VCaP (cell line): ENCODE data around the gene CWF19L1.
"Not testable (repeated sequence)": the region's sequence is repeated elsewhere in the genome, so short reads cannot be mapped to it uniquely, and the experiment has no call there.

ENCODE experiments used
- H3K27ac ChIP-seq: fragments of 450-650 bp; 2 replicates; pipeline ENCODE4 v1.5.1; 2017
- TF ChIP-seq, protein P1 (sequence below): fragments of 450-650 bp; conservative IDR thresholded peaks from 2 replicates; pipeline ENCODE4 v1.5.1; 2017; ENCODE audit warnings: mild to moderate bottlenecking, moderate library complexity

The CWF19L1 gene

DNA sequence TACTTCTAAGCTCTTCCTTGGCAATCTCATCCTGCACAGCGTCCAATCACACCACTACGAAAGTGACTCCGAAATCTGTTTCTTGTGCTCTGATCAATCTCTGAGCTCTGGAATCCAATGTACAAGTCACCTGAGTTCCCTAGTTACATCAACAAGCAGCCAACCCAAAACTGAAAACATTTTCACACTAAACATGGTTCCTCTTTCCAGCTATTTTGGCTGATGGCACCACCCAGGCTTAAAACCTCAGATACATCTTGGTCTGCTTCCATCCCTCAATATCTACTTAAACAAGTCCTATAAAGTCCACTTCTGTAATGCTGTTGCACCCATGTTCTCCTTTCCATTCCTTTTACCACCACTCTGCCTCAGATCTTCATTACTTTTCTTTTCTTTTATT is 15.5 kb upstream of the CWF19L1 start:
- TF ChIP-seq, protein P1, sequence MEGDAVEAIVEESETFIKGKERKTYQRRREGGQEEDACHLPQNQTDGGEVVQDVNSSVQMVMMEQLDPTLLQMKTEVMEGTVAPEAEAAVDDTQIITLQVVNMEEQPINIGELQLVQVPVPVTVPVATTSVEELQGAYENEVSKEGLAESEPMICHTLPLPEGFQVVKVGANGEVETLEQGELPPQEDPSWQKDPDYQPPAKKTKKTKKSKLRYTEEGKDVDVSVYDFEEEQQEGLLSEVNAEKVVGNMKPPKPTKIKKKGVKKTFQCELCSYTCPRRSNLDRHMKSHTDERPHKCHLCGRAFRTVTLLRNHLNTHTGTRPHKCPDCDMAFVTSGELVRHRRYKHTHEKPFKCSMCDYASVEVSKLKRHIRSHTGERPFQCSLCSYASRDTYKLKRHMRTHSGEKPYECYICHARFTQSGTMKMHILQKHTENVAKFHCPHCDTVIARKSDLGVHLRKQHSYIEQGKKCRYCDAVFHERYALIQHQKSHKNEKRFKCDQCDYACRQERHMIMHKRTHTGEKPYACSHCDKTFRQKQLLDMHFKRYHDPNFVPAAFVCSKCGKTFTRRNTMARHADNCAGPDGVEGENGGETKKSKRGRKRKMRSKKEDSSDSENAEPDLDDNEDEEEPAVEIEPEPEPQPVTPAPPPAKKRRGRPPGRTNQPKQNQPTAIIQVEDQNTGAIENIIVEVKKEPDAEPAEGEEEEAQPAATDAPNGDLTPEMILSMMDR, result no peak
- H3K27ac ChIP-seq, result no peak overlapping the region

DNA sequence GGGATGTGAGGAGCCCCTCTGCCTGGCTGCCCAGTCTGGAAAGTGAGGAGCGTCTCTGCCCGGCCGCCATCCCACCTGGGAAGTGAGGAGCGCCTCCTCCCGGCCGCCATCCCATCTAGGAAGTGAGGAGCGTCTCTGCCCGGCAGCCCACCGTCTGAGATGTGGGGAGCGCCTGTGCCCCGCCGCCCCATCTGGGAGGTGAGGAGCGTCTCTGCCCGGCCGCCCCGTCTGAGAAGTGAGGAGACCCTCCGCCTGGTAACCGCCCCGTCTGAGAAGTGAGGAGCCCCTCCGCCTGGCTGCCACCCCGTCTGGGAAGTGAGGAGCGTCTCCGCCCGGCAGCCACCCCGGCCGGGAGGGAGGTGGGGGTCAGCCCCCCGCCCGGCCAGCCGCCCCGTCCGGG is 9.5 kb upstream of the CWF19L1 start:
- not testable (repeated sequence) for H3K27ac ChIP-seq

DNA sequence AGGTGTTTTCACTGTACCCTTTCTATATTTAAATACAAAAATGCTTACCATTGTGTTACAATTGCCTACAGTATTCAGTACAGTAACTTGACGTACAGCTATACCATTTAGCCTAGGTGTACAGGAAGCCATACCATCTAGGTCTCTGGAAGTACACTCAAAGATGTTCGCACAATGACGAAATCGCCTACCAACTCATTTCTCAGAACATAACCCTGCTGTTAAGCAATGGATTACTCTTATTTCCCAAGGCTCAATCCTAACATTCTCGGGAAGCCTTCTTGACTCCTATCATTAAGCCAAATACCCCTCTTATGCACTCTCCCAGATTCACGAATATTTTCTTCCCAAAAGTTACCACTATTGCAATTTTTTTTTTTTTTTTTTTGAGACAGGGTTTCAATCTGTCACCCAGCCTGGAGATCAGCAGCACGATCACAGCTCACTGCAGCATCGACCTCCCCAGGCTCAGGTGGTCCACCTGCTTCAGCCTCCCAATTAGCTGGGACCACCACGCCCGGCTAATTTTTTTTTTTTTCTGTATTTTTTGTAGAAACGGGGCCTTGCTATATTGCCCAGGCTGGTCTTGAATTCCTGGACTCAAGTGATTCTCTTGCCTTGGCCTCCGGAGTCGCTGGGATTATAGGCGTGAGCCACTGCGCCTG is 1.5 kb downstream of the CWF19L1 start:
- TF ChIP-seq, protein P1, result no peak

DNA sequence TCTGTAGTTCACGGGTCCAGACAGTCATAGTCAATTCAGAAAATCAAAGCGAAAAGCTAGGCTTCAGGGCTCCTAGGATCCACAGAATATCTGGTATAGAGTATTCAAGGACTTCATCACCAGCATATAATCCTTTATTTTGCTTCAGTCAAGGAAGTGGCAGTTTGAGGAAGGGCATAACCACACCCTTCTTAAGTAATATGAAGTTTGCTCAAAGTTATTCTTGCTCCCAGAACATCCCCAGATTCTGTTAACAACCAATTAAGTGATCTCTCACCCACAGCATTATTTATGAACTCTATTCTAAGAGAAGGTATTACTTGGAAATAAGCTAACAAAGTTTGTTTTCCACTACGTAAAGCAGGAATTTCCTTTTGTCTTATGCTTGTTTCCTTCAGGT is 13.2 kb downstream of the CWF19L1 start:
- TF ChIP-seq, protein P1, result no peak

More for the DNA sequence above, 1.5 kb downstream of the CWF19L1 start:
- H3K27ac ChIP-seq, result no peak overlapping the region

DNA sequence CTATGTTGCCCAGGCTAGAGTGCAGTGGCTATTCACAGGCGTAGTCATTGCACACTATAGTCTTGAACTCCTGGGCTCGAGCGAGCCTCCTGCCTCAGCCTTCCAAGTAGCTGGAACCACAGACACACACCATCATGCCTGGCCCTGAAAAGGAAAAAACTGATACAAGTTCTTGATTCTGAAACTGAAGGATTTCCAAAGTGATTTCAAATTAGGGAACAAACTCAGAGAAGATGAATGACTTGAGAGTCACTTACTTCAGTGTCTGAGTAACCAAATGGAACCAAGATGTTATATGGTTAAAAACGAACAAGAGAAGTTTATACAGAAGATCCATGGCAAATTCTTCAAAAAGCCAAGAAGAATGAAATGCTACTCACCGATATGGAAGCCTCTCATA is 14.4 kb downstream of the CWF19L1 start:
- no peak overlapping the region for H3K27ac ChIP-seq
- TF ChIP-seq, protein P1, result no peak

More for the DNA sequence above, 13.2 kb downstream of the CWF19L1 start:
- H3K27ac ChIP-seq, result no peak overlapping the region

DNA sequence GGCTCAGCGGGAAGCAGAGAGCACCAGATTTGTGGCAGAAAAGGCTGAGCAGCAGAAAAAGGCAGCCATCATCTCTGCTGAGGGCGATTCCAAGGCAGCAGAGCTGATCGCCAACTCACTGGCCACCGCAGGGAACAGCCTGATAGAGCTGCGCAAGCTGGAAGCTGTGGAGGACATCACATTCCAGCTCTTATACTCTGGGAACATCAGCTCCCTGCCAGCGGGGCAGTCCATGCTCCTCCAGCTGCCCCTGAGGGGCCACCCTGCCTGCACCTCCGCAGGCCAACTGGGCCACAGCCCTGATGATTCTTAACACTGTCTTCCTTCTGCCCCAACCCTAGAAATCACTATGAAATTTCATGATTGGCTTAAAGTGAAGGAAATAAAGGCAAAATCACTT is 18.6 kb downstream of the CWF19L1 start:
- TF ChIP-seq, protein P1, result no peak
- H3K27ac ChIP-seq, result no peak overlapping the region

DNA sequence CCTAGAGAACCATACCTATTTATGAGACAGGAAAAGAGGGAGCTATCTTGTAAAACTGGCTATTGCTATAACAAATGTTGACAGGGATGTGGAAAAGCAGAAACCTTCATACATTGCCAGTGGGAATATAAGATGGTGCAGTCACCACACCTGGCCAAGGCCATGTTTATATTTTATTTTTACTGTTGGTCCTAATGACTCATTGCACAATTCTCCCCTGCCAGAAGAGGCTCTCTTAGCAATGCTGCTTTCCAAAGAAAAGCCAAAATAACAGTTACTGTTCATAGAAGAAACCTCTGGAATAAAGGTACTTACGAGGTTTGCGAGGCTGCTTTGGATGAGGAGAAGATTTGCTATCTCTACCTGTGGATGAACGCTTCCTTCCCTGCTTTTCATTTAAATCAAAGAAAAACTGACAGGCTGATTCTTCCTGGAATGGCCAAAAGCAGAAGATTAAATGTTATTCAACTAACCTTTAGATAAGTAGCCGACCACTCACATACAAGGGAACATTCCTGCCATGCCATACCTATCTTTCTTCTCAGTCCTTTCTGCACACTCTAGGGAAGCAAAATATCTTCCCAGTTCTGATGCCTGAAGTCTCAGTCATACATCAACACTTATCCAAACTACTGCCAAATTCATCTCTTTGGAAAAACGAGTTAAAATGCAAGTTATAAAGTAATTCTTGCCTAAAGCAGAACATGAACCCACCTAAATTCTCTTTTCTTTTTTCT is 21.8 kb downstream of the CWF19L1 start:
- no peak overlapping the region for H3K27ac ChIP-seq
- TF ChIP-seq, protein P1, result no peak

DNA sequence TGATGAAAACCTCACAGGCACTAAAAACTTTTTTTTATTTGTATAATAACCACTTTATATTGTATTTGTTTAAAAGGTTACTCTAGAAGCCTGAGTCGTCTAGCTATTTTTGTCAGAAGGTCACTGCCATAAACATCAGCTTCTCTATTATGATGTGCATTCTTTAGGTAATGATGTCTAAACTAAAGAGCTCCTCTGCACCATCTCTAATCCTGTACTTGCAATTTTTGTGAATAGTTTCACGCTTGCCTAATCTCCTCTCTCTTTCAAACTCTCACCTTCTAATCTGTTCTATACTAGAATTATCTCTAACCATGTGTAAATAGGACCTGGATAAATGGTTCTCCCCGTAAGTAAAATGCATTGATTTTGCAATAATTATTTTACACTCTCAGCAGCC is 27.6 kb downstream of the CWF19L1 start:
- H3K27ac ChIP-seq, result no peak overlapping the region
- TF ChIP-seq, protein P1, result no peak
